Neural progenitor cell (in vitro differentiated cells): Measurements from ENCODE around the gene MFAP1. TPM values are rescaled to one million over a fixed set of nuclear protein-coding genes. Genes with fewer than 3 reads are reported as not detected.

Experiments
- DNase-seq: peaks from one replicate; pipeline ENCODE4 v3.0.0-alpha.2; 2016; ENCODE audit warnings: low spot score
- H2AFZ ChIP-seq: fragments of 200-600 bp; sonication (generic); replicated peaks from 2 replicates; pipeline ENCODE4 v1.6.1; 2016; ENCODE audit warnings: antibody characterized with exemption
- H3F3A ChIP-seq: fragments of 200-600 bp; sonication (generic); 2 replicates; pipeline ENCODE4 v1.6.1; 2016; ENCODE audit warnings: antibody characterized with exemption, low read depth
- H3K27ac ChIP-seq: fragments of 200-600 bp; sonication (generic); 2 replicates; pipeline ENCODE4 v1.5.1; 2016; ENCODE audit warnings: mild to moderate bottlenecking
- H3K27me3 ChIP-seq: fragments of 200-600 bp; sonication (generic); 2 replicates; pipeline ENCODE4 v1.6.1; 2016; ENCODE audit warnings: mild to moderate bottlenecking, moderate library complexity
- H3K36me3 ChIP-seq: fragments of 200-600 bp; sonication (generic); 2 replicates; pipeline ENCODE4 v1.5.1; 2016
- H3K4me1 ChIP-seq: fragments of 200-600 bp; sonication (generic); 2 replicates; pipeline ENCODE4 v1.6.1; 2016; ENCODE audit warnings: mixed run types
- H3K4me2 ChIP-seq: fragments of 200-600 bp; sonication (generic); 2 replicates; pipeline ENCODE4 v1.6.1; 2016
- H3K4me3 ChIP-seq: fragments of 200-600 bp; sonication (generic); 2 replicates; pipeline ENCODE4 v1.5.1; 2016
- H3K79me2 ChIP-seq: fragments of 200-600 bp; sonication (generic); 2 replicates; pipeline ENCODE4 v1.6.1; 2016; ENCODE audit warnings: low read depth
- H3K9ac ChIP-seq: fragments of 200-600 bp; sonication (generic); 2 replicates; pipeline ENCODE4 v1.6.1; 2016
- H3K9me3 ChIP-seq: fragments of 200-600 bp; sonication (generic); 2 replicates; pipeline ENCODE4 v1.5.1; 2016; ENCODE audit warnings: low read depth
- H4K20me1 ChIP-seq: fragments of 200-600 bp; sonication (generic); 2 replicates; pipeline ENCODE4 v1.6.1; 2016; ENCODE audit warnings: low read depth
- H3K27ac Mint-ChIP-seq: 3 replicates; pipeline ENCODE4 v1.8.0; 2021; ENCODE audit warnings: mixed read lengths
- H3K27me3 Mint-ChIP-seq: 2 replicates; pipeline ENCODE4 v1.8.0; 2022; ENCODE audit warnings: low read depth, mild to moderate bottlenecking, inconsistent platforms, moderate library complexity, mixed read lengths; ENCODE audit not compliant: insufficient read depth
- H3K36me3 Mint-ChIP-seq: 3 replicates; pipeline ENCODE4 v1.8.0; 2021; ENCODE audit warnings: mixed read lengths
- H3K4me1 Mint-ChIP-seq: 3 replicates; pipeline ENCODE4 v1.8.0; 2021; ENCODE audit warnings: mixed read lengths
- H3K4me3 Mint-ChIP-seq: 3 replicates; pipeline ENCODE4 v1.8.0; 2021; ENCODE audit warnings: mild to moderate bottlenecking, moderate library complexity, mixed read lengths
- H3K9me3 Mint-ChIP-seq: 3 replicates; pipeline ENCODE4 v1.8.0; 2020; ENCODE audit warnings: mixed read lengths
- EZH2 ChIP-seq: fragments of 200-600 bp; sonication (generic); IDR thresholded peaks from 2 replicates; pipeline ENCODE4 v1.6.1; 2017; ENCODE audit warnings: antibody characterized with exemption, mild to moderate bottlenecking, moderate library complexity
- EZH2phosphoT487 ChIP-seq: fragments of 200-600 bp; sonication (generic); IDR thresholded peaks from 2 replicates; pipeline ENCODE4 v1.6.1; 2017; ENCODE audit warnings: antibody characterized with exemption
- total RNA-seq: library from RNA; depleted of rRNA; stranded (reverse); fragments of >200 nt; gene quantifications from 2 replicates; pipeline ENCODE4 v1.2.3, GENCODE V29; 2015; ENCODE audit warnings: low replicate concordance
- TF ChIP-seq, protein P1 (sequence below): fragments of 200-600 bp; sonication (generic); IDR thresholded peaks from 2 replicates; pipeline ENCODE4 v1.5.1; 2017; ENCODE audit warnings: antibody characterized with exemption, mild to moderate bottlenecking

MFAP1 gene
- total RNA-seq, result 42.4 and 47.3 TPM in 2 replicates

- peaks cover 5% of the 10 kb centered on the region for H3K9me3 Mint-ChIP-seq
- H3K4me2 ChIP-seq, result peak within 1 kb of the TSS; percentile 78
- H3K4me3 ChIP-seq, result peak within 1 kb of the TSS; percentile 61
- H3K4me3 Mint-ChIP-seq, result peak within 1 kb of the TSS; percentile 98
- no peaks in the 10 kb centered on the region for H3K27me3 ChIP-seq
- TF ChIP-seq, protein P1, sequence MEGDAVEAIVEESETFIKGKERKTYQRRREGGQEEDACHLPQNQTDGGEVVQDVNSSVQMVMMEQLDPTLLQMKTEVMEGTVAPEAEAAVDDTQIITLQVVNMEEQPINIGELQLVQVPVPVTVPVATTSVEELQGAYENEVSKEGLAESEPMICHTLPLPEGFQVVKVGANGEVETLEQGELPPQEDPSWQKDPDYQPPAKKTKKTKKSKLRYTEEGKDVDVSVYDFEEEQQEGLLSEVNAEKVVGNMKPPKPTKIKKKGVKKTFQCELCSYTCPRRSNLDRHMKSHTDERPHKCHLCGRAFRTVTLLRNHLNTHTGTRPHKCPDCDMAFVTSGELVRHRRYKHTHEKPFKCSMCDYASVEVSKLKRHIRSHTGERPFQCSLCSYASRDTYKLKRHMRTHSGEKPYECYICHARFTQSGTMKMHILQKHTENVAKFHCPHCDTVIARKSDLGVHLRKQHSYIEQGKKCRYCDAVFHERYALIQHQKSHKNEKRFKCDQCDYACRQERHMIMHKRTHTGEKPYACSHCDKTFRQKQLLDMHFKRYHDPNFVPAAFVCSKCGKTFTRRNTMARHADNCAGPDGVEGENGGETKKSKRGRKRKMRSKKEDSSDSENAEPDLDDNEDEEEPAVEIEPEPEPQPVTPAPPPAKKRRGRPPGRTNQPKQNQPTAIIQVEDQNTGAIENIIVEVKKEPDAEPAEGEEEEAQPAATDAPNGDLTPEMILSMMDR, result no peak
- TF ChIP-seq EZH2phosphoT487, result no peak
- TF ChIP-seq EZH2, result no peak
- peaks cover 2% of the 10 kb centered on the region for H3K27me3 Mint-ChIP-seq
- H3K4me1 ChIP-seq, result peaks cover 16% of the 10 kb centered on the region
- peaks cover 3% of the 10 kb centered on the region for H4K20me1 ChIP-seq
- no peak within 1 kb of the TSS for H3K27ac ChIP-seq
- peaks cover 25% of the 10 kb centered on the region for H3K4me1 Mint-ChIP-seq
- peak within 1 kb of the TSS; percentile 23 for H3K27ac Mint-ChIP-seq
- DNase-seq, result peak; percentile 91
- peaks cover 30% of the 10 kb centered on the region for H3F3A ChIP-seq
- H3K36me3 Mint-ChIP-seq, result peaks cover 11% of the 10 kb centered on the region
- peak within 1 kb of the TSS; percentile 84 for H2AFZ ChIP-seq
- H3K36me3 ChIP-seq, result peaks cover 8% of the 10 kb centered on the region
- peaks cover 5% of the 10 kb centered on the region for H3K9me3 ChIP-seq
- H3K9ac ChIP-seq, result peak within 1 kb of the TSS; percentile 43
- H3K79me2 ChIP-seq, result peaks cover 64% of the 10 kb centered on the region
Measured at GRCh38 chr15:43824302-43825246, at the start of gene MFAP1. Gene MFAP1, minus strand, starts transcription at chr15:43824690. Its CDS starts 121 bp downstream, at chr15:43824569.

GRCh38 chr15:43873651-43874050 is 49.2 kb upstream of the MFAP1 start:
- H3K4me3 Mint-ChIP-seq, result no peak overlapping the region
- H3F3A ChIP-seq, result peaks cover 8% of the 10 kb centered on the region

GRCh38 chr15:43872416-43873020 is 48.0 kb upstream of the MFAP1 start:
- Histone ChIP-seq H3K27ac (no peak overlapping the region), H3K4me2 (no peak overlapping the region), H3K79me2 (no peaks in the 10 kb centered on the region), H3K9ac (no peak overlapping the region), H2AFZ (no peak overlapping the region), H3K36me3 (no peaks in the 10 kb centered on the region), H3F3A (peaks cover 8% of the 10 kb centered on the region), H4K20me1 (no peaks in the 10 kb centered on the region), H3K9me3 (no peaks in the 10 kb centered on the region), H3K4me3 (no peak overlapping the region), H3K4me1 (no peaks in the 10 kb centered on the region), H3K27me3 (no peaks in the 10 kb centered on the region)
- DNase-seq, result peak; percentile 82
- Mint-ChIP-seq H3K27ac (no peak overlapping the region), H3K4me1 (no peaks in the 10 kb centered on the region), H3K27me3 (no peaks in the 10 kb centered on the region), H3K4me3 (no peak overlapping the region), H3K36me3 (peaks cover 8% of the 10 kb centered on the region), H3K9me3 (no peaks in the 10 kb centered on the region)
- TF ChIP-seq, protein P1, result peak; percentile 83
- TF ChIP-seq EZH2phosphoT487, result no peak
- TF ChIP-seq EZH2, result no peak

More at GRCh38 chr15:43873651-43874050, 49.2 kb upstream of the MFAP1 start:
- Mint-ChIP-seq H3K27me3 (no peaks in the 10 kb centered on the region), H3K9me3 (no peaks in the 10 kb centered on the region), H3K27ac (no peak overlapping the region), H3K4me1 (no peaks in the 10 kb centered on the region), H3K36me3 (peaks cover 12% of the 10 kb centered on the region)
- Histone ChIP-seq H3K27me3 (no peaks in the 10 kb centered on the region), H3K9me3 (no peaks in the 10 kb centered on the region), H3K4me3 (no peak overlapping the region), H3K9ac (no peak overlapping the region), H3K4me2 (no peak overlapping the region), H3K27ac (no peak overlapping the region), H3K79me2 (no peaks in the 10 kb centered on the region), H3K36me3 (no peaks in the 10 kb centered on the region), H3K4me1 (no peaks in the 10 kb centered on the region), H2AFZ (no peak overlapping the region), H4K20me1 (no peaks in the 10 kb centered on the region)
- TF ChIP-seq EZH2phosphoT487 (no peak), EZH2 (no peak)
- TF ChIP-seq, protein P1, result no peak
- DNase-seq, result no peak
